Activated T-cell treated with anti-CD3 and anti-CD28 coated beads for 24 hours (primary cell): ENCODE results near the gene ZNF516.
"Not testable (repeated sequence)": the region's sequence is repeated elsewhere in the genome, so short reads cannot be mapped to it uniquely, and the experiment has no call there.

Source experiments
- DNase-seq: peaks from one replicate; pipeline ENCODE4 v3.0.0-alpha.2; 2020; ENCODE audit warnings: low read depth

ZNF516 gene

GRCh38 chr18:76490033-76490432 is 5.0 kb downstream of the ZNF516 start:
- DNase-seq = no peak

- DNase-seq = no peak
Observed at GRCh38 chr18:76489081-76489480, 6.0 kb downstream of the ZNF516 start.

GRCh38 chr18:76488190-76488589 is 6.9 kb downstream of the ZNF516 start:
- DNase-seq = no peak

GRCh38 chr18:76487782-76488181 is 7.3 kb downstream of the ZNF516 start:
- no peak for DNase-seq

GRCh38 chr18:76487070-76487469 is 8.0 kb downstream of the ZNF516 start:
- no peak for DNase-seq

- no peak for DNase-seq
Observed at GRCh38 chr18:76486574-76486973, 8.5 kb downstream of the ZNF516 start.

- no peak for DNase-seq
Observed at GRCh38 chr18:76486038-76486437, 9.0 kb downstream of the ZNF516 start.

- no peak for DNase-seq
Observed at GRCh38 chr18:76484749-76485387, 10.2 kb downstream of the ZNF516 start.

GRCh38 chr18:76483780-76484179 is 11.3 kb downstream of the ZNF516 start:
- DNase-seq = no peak

GRCh38 chr18:76482971-76483691 is 11.9 kb downstream of the ZNF516 start:
- DNase-seq = no peak

GRCh38 chr18:76482267-76482666 is 12.8 kb downstream of the ZNF516 start:
- DNase-seq = no peak

- no peak for DNase-seq
Observed at GRCh38 chr18:76480913-76481312, 14.1 kb downstream of the ZNF516 start.

- no peak for DNase-seq
Observed at GRCh38 chr18:76479351-76480238, 15.4 kb downstream of the ZNF516 start.

- DNase-seq = no peak
Observed at GRCh38 chr18:76476665-76477561, 18.1 kb downstream of the ZNF516 start.

GRCh38 chr18:76475450-76476194 is 19.4 kb downstream of the ZNF516 start:
- DNase-seq = no peak

- DNase-seq = no peak
Observed at GRCh38 chr18:76474824-76475223, 20.2 kb downstream of the ZNF516 start.

- DNase-seq = not testable (repeated sequence)
Observed at GRCh38 chr18:76473521-76473920, 21.5 kb downstream of the ZNF516 start.

- DNase-seq = no peak
Observed at GRCh38 chr18:76472829-76473228, 22.2 kb downstream of the ZNF516 start.

GRCh38 chr18:76471593-76471992 is 23.4 kb downstream of the ZNF516 start:
- DNase-seq = no peak

- no peak for DNase-seq
Observed at GRCh38 chr18:76468345-76469304, 26.4 kb downstream of the ZNF516 start.
